HG02571 (cell line): Measurements from ENCODE around the gene WEE1.
"Not testable (repeated sequence)": the region's sequence is repeated elsewhere in the genome, so short reads cannot be mapped to it uniquely, and the experiment has no call there.

ENCODE experiments used
- ATAC-seq: cut with Tn5 transposase; IDR thresholded peaks from one replicate; pipeline ENCODE4 v1.9.1; 2021; ENCODE audit warnings: mild to moderate bottlenecking, moderate library complexity; ENCODE audit not compliant: unreplicated experiment

WEE1 gene

GRCh38 chr11:9573052-9573774 lies at the start of gene WEE1:
Gene WEE1, plus strand, starts transcription at chr11:9573670. Its CDS starts 264 bp downstream, at chr11:9573934.
- ATAC-seq = peak; percentile 81

GRCh38 chr11:9524001-9524400 lies 49.5 kb upstream of the WEE1 start:
- ATAC-seq = no peak

GRCh38 chr11:9525116-9525515 lies 48.4 kb upstream of the WEE1 start:
- ATAC-seq = no peak

- no peak for ATAC-seq
Observed at GRCh38 chr11:9527481-9528135, 45.9 kb upstream of the WEE1 start.

- ATAC-seq = no peak
Observed at GRCh38 chr11:9528136-9528501, 45.4 kb upstream of the WEE1 start.

- no peak for ATAC-seq
Observed at GRCh38 chr11:9528573-9529333, 44.7 kb upstream of the WEE1 start.

GRCh38 chr11:9529334-9529650 lies 44.2 kb upstream of the WEE1 start:
- no peak for ATAC-seq

GRCh38 chr11:9530020-9530621 lies 43.3 kb upstream of the WEE1 start:
- no peak for ATAC-seq

- no peak for ATAC-seq
Observed at GRCh38 chr11:9530901-9531625, 42.4 kb upstream of the WEE1 start.

GRCh38 chr11:9533058-9533457 lies 40.4 kb upstream of the WEE1 start:
- ATAC-seq = no peak

GRCh38 chr11:9533736-9534473 lies 39.6 kb upstream of the WEE1 start:
- ATAC-seq = no peak

- no peak for ATAC-seq
Observed at GRCh38 chr11:9535189-9535781, 38.2 kb upstream of the WEE1 start.

GRCh38 chr11:9538548-9538947 lies 34.9 kb upstream of the WEE1 start:
- no peak for ATAC-seq

GRCh38 chr11:9549216-9549615 lies 24.3 kb upstream of the WEE1 start:
- ATAC-seq = not testable (repeated sequence)

GRCh38 chr11:9550191-9550628 lies 23.3 kb upstream of the WEE1 start:
- ATAC-seq = no peak

GRCh38 chr11:9561279-9561982 lies 12.0 kb upstream of the WEE1 start:
- no peak for ATAC-seq

GRCh38 chr11:9562716-9563115 lies 10.8 kb upstream of the WEE1 start:
- no peak for ATAC-seq

- ATAC-seq = no peak
Observed at GRCh38 chr11:9563196-9563730, 10.2 kb upstream of the WEE1 start.
